Astrocyte of the cerebellum (primary cell): ENCODE data around the gene SMARCAD1.
A peak's percentile ranks its signal among the peaks of the same experiment; 100 is the strongest.

Experiments used
- DNase-seq: peaks from one replicate; pipeline ENCODE4 v3.0.0-alpha.2; 2011; ENCODE audit warnings: low read depth
- H3K4me3 ChIP-seq: 2 replicates; pipeline ENCODE4 v1.5.1; 2011; ENCODE audit warnings: mild to moderate bottlenecking, low read depth, low read length, moderate library complexity
- in situ Hi-C: cut with HindIII; loops from 2 replicates; pipeline ENCODE4 v1.10.0; 2017; ENCODE audit warnings: low sequenced_read_pairs
- TF ChIP-seq, protein P1 (sequence below): IDR thresholded peaks from 2 replicates; pipeline ENCODE4 v1.5.1; 2012; ENCODE audit warnings: low read length, low read depth, moderate library complexity, mild to moderate bottlenecking; ENCODE audit errors: missing control alignments

SMARCAD1 gene, protein sequence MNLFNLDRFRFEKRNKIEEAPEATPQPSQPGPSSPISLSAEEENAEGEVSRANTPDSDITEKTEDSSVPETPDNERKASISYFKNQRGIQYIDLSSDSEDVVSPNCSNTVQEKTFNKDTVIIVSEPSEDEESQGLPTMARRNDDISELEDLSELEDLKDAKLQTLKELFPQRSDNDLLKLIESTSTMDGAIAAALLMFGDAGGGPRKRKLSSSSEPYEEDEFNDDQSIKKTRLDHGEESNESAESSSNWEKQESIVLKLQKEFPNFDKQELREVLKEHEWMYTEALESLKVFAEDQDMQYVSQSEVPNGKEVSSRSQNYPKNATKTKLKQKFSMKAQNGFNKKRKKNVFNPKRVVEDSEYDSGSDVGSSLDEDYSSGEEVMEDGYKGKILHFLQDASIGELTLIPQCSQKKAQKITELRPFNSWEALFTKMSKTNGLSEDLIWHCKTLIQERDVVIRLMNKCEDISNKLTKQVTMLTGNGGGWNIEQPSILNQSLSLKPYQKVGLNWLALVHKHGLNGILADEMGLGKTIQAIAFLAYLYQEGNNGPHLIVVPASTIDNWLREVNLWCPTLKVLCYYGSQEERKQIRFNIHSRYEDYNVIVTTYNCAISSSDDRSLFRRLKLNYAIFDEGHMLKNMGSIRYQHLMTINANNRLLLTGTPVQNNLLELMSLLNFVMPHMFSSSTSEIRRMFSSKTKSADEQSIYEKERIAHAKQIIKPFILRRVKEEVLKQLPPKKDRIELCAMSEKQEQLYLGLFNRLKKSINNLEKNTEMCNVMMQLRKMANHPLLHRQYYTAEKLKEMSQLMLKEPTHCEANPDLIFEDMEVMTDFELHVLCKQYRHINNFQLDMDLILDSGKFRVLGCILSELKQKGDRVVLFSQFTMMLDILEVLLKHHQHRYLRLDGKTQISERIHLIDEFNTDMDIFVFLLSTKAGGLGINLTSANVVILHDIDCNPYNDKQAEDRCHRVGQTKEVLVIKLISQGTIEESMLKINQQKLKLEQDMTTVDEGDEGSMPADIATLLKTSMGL

DNA sequence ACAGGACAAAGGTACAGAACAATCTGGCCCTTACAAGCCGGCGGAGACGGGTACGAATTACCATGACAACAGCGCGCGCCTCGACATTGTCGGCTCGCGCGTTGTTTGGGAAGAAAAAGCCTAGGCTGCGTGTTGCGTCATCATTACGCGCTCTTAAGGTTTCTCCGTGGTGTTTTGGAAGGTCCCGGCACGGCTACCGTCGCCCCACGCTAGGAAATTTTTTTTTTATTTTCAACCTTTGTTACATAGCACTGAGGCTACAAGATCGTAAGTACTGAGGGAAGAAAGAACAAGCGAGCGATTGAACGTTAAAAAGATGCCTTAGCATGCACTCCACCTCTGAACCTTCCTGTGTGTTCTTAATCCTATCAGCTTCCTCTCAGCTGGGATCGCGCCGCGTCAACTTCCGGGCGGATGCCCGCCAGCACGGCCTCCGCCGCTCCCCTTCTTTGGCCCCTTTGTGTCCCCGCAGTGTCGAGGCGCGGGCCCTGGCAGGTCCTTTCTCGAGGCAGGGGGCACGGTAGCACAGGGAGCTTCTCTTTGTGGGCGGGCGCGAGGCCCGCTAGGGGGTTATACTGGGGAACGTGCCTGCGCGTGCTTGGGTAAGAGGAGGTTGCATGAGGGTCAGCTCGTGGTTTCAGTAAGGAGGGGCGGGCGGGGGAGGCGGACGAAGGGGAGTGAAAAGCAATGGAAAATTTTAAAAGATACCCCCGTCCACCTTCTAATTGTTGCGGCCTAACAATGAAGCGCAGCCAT lies at the start of gene SMARCAD1:
SMARCAD1 (plus strand) TSS at position 397 of the 756 bp plus-strand sequence. CDS start 530 bp downstream, outside the sequence.
- H3K4me3 ChIP-seq, result peak within 1 kb of the TSS; percentile 91
- in situ Hi-C loops, result no loop called here
- DNase-seq, result peak; percentile 96
- TF ChIP-seq, protein P1, sequence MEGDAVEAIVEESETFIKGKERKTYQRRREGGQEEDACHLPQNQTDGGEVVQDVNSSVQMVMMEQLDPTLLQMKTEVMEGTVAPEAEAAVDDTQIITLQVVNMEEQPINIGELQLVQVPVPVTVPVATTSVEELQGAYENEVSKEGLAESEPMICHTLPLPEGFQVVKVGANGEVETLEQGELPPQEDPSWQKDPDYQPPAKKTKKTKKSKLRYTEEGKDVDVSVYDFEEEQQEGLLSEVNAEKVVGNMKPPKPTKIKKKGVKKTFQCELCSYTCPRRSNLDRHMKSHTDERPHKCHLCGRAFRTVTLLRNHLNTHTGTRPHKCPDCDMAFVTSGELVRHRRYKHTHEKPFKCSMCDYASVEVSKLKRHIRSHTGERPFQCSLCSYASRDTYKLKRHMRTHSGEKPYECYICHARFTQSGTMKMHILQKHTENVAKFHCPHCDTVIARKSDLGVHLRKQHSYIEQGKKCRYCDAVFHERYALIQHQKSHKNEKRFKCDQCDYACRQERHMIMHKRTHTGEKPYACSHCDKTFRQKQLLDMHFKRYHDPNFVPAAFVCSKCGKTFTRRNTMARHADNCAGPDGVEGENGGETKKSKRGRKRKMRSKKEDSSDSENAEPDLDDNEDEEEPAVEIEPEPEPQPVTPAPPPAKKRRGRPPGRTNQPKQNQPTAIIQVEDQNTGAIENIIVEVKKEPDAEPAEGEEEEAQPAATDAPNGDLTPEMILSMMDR, result no peak

DNA sequence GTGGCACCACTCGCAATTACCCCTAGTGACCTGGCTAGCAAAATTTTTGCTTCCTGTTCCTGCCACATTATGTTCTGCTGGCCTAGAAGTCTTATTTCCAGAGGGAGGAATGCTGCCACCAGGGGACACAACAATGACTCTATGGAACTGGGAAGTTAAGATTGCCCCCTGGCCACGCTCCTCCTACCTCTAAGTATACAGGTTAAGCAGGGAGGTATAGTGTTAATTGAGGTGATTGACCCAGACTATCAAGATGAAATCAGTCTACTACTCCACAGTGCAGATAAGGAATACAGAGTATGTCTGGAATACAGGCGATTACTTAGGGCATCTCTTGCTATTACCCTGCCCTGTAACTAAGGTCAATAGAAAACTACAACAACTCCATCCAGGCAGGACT lies 48.8 kb upstream of the SMARCAD1 start:
- DNase-seq, result no peak
- H3K4me3 ChIP-seq, result no peak overlapping the region
- in situ Hi-C loops, result no loop called here
- TF ChIP-seq, protein P1, result no peak

DNA sequence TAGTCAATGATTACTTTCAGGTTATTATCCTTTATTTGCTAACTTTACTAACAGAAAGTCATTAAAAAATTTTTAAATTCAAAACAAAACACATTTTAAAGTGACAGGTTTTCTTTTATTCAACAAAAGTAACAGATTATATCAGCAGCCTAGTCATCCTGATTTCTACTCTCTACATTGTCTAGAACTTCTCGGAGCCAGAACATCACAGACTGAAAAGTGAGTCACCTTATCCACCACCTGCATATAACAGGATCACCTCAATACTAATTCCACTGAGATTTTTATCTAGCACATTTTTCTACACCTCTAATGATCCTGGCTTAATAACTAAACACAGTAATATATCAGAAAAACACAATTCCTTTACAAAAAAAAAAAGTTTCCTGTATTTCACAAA lies 47.9 kb upstream of the SMARCAD1 start:
- DNase-seq, result no peak
- H3K4me3 ChIP-seq, result no peak overlapping the region
- TF ChIP-seq, protein P1, result no peak
- in situ Hi-C loops, result no loop called here

DNA sequence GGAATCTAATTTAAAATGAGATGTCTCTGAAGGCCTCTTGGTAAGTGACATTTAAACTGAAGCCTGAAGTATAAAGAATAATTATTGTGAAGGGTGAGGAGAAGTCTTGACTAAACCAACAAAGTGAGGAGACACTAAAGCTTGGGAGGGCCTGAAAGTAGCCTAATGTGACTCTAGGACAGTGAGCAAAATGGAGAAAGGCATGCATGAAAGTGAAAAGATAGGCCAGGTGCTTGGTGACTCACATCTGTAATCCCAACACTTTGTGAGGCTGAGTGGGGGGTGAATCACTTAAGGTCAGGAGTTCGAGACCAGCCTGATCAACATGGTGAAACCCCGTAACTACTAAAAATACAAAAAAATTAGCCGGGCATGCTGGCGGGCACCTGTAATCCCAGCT lies 46.9 kb upstream of the SMARCAD1 start:
- in situ Hi-C loops, result no loop called here
- no peak overlapping the region for H3K4me3 ChIP-seq
- DNase-seq, result no peak
- TF ChIP-seq, protein P1, result no peak

DNA sequence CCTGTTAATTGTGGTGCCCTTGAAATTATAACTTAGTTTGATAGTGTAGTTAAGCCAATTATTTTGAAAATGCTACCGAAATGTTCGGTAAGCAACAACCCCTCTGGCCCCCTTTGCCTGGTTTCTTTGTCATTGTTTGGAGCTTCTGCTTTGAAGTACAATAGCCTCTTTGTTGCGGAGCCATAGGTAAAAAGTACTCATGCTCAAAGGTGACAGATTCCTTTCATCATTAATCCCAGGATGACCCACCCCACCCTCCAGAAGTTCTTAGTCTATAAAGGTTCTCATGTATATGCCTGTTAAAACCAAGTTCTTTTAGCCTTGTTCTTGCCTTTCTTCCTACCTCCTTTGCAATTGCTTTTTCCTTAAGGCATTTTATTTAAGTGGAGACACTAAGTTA lies 42.4 kb upstream of the SMARCAD1 start:
- DNase-seq, result no peak
- H3K4me3 ChIP-seq, result no peak overlapping the region
- in situ Hi-C loops, result no loop called here
- TF ChIP-seq, protein P1, result no peak

DNA sequence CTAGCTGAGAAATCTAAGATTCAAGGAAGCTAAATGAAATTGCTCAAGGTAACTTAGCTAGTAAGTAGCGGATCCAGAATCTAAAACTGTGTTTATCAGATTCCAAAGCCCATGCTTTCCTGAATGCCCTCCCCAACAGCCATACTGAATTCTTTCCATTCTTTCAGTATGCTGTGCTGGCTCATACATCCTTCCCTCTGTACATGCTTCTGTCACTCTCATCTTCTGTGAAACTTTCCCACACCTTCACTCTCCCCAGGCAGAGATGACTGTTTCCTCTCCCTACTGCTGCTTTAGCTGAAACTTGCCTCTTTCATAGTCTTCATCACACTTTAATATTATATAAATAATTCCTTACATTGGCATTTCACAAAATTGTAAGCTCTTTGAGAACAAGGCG lies 39.3 kb upstream of the SMARCAD1 start:
- no peak overlapping the region for H3K4me3 ChIP-seq
- TF ChIP-seq, protein P1, result no peak
- in situ Hi-C loops, result no loop called here
- DNase-seq, result no peak
